GM12891 (cell line): ENCODE data around the gene OSBP.

Source experiments
- PAX5 ChIP-seq: IDR thresholded peaks from 2 replicates; pipeline ENCODE4 v1.6.1; 2011; ENCODE audit warnings: low read length, moderate library complexity, mild to moderate bottlenecking; ENCODE audit not compliant: insufficient read depth, severe bottlenecking
- POLR2A ChIP-seq: IDR thresholded peaks from 2 replicates; pipeline ENCODE4 v1.6.1; 2011; ENCODE audit warnings: low read depth, low read length, control low read depth
- POLR2AphosphoS5 ChIP-seq: IDR thresholded peaks from 2 replicates; pipeline ENCODE4 v1.6.1; 2011; ENCODE audit warnings: low read depth, low read length, control low read depth
- POU2F2 ChIP-seq: IDR thresholded peaks from 2 replicates; pipeline ENCODE4 v1.6.1; 2011; ENCODE audit warnings: low read depth, mild to moderate bottlenecking, control low read depth, low read length, moderate library complexity
- SPI1 ChIP-seq: IDR thresholded peaks from 2 replicates; pipeline ENCODE4 v1.6.1; 2011; ENCODE audit warnings: low read depth, low read length, control low read depth
- TAF1 ChIP-seq: IDR thresholded peaks from 2 replicates; pipeline ENCODE4 v1.6.1; 2011; ENCODE audit warnings: low read depth, low read length, control low read depth

DNA sequence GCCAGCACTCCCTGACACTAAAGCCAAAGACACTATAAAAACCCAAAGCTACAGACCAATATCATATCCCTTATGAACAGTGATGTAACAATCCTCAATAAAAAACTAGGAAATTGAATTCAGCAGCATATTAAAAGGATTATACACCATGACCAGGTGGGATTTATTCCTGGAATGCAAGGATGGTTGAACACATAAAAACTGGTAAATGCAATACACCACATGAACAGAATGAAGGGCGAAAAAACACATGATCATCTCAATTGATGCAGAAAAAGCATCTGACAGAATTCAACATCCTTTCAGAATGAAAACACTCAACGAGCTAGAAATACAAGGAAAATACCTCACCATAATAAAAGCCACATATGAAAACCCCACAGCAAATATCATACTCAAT, 31.3 kb downstream of the OSBP start:
- TF ChIP-seq POLR2A (no peak), POLR2AphosphoS5 (no peak), SPI1 (no peak), TAF1 (no peak), PAX5 (no peak), POU2F2 (no peak)
